Epithelial cell of alveolus of lung (primary cell): ENCODE results near the gene IL25. TPM values are rescaled to one million over a fixed set of nuclear protein-coding genes. Genes with fewer than 3 reads are reported as not detected.

Source experiments
- total RNA-seq: library from RNA; depleted of rRNA; stranded (reverse); fragments of >200 nt; gene quantifications from 2 replicates; pipeline ENCODE4 v1.2.1, GENCODE V29; 2015

The IL25 gene
- not detected in 2 replicates for total RNA-seq

DNA sequence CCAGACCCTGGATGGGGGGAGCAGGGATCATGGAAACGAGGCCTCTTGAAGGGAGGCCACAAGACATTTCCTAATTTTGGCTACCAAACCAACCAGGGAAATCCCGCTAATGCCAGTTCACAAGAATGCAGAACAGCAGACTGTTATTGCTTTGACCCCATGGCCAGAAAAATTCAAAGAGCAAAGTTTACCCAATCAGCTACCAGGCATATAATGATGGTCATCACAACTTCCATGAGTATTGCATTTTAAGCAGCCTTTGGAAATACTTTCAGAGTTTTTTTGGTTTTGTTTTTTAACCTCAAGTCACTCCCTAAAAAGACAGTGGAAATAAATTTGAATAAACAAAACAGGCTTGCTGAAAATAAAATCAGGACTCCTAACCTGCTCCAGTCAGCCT, at the start of gene IL25:
TSS of gene IL25 (plus strand) at position 301 of the 400 bp plus-strand sequence.

GRCh38 chr14:23352506-23353432, 19.8 kb upstream of the IL25 start, which contains the start of gene SLC22A17:
TSS of gene SLC22A17 (minus strand) at chr14:23352887.

DNA sequence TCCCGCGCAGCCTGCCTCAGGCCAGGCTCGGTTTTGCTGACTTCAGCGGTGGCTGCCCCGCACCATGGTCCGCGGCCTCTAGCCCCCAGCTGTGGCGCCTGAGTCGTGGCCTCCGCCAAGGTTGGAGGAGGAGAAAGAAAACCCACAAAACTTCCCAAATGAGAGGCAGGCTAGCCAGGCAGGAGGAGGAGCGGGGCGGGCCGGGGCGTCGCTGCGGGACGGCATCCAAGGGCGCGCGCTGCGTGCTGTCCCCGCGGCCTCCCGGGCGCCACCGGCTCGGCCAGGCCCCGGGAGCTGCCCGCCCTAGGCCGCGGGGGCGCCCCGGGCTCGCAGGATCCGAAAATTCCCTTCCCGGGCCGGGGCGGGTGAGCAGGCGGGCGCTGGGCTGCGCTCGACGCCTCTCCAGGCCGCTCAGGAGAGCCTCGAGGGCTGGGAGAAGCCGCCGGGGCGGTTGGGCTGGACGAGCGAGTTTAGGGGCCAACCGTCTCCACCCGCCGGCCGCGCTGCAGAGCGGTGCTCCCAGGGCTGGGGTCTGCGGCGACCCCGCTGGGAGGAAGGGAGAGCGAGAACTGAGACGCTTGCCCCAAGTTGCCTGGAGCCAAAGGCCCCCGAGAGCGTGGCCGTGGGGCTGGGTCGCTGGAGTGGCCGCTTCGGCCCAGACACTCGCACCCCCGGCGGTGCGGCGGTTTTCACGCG, 7.4 kb upstream of the IL25 start, which contains the start of gene EFS:
TSS of gene EFS (minus strand) at position 137 of the 696 bp plus-strand sequence. CDS start 147 bp downstream, outside the sequence.

GRCh38 chr14:23376482-23377197, 4.0 kb downstream of the IL25 start, which contains the start of gene CMTM5:
TSS of gene CMTM5 (plus strand) at chr14:23377046. CDS start at chr14:23377252, 206 bp downstream.

GRCh38 chr14:23407516-23408306, 35.1 kb downstream of the IL25 start, which contains the start of gene MYH6:
TSS of gene MYH6 (minus strand) at chr14:23408273. CDS start at chr14:23407223, 1,050 bp downstream.

Other genes with a start within 250 kb of the IL25 start
- 0.26 and 4.6 TPM in 2 replicates for gene SLC7A8, start 189.1 kb upstream of the IL25 start, total RNA-seq
- gene RNF212B, start 134.9 kb upstream of the IL25 start, total RNA-seq = not detected in 2 replicates
- gene HOMEZ, start 86.7 kb upstream of the IL25 start, total RNA-seq = 9.1 and 16.4 TPM in 2 replicates
- 1.6 and 4.7 TPM in 2 replicates for gene PPP1R3E, start 70.0 kb upstream of the IL25 start, total RNA-seq
- 12.0 and 18.4 TPM in 2 replicates for gene BCL2L2, start 66.0 kb upstream of the IL25 start, total RNA-seq
- gene PABPN1, start 51.4 kb upstream of the IL25 start, total RNA-seq = 40.2 and 60.3 TPM in 2 replicates
- gene SLC22A17, start 19.9 kb upstream of the IL25 start, total RNA-seq = 34.6 and 59.7 TPM in 2 replicates
- gene EFS, start 7.6 kb upstream of the IL25 start, total RNA-seq = 21.6 and 34.2 TPM in 2 replicates
- 2.2 TPM in 1 of 2 replicates, not detected in the other for gene CMTM5, start 4.2 kb downstream of the IL25 start, total RNA-seq
- not detected in 2 replicates for gene MYH6, start 35.5 kb downstream of the IL25 start, total RNA-seq
- gene MYH7, start 62.9 kb downstream of the IL25 start, total RNA-seq = 0.56 TPM in 1 of 2 replicates, not detected in the other
- gene NGDN, start 96.9 kb downstream of the IL25 start, total RNA-seq = 24.4 and 30.1 TPM in 2 replicates
- 0.08 and 0.39 TPM in 2 replicates for gene ZFHX2, start 179.0 kb downstream of the IL25 start, total RNA-seq
- 10.0 and 13.4 TPM in 2 replicates for gene THTPA, start 183.5 kb downstream of the IL25 start, total RNA-seq
- 10.1 and 14.6 TPM in 2 replicates for gene AP1G2, start 195.0 kb downstream of the IL25 start, total RNA-seq
- gene JPH4, start 206.0 kb downstream of the IL25 start, total RNA-seq = under 0.01 and 0.24 TPM in 2 replicates